Neural crest cell (in vitro differentiated cells): ENCODE measurements around the gene HS6ST1. TPM values are rescaled to one million over a fixed set of nuclear protein-coding genes. Genes with fewer than 3 reads are reported as not detected.

Source experiments
- DNase-seq: peaks from one replicate; pipeline ENCODE4 v3.0.0; 2021; ENCODE audit warnings: low read depth, mixed read lengths, low spot score
- H3K27ac Mint-ChIP-seq: one replicate; pipeline ENCODE4 v1.8.0; 2021; ENCODE audit warnings: mild to moderate bottlenecking, mixed read lengths; ENCODE audit not compliant: unreplicated experiment
- H3K27me3 Mint-ChIP-seq: 2 replicates; pipeline ENCODE4 v1.8.0; 2021; ENCODE audit warnings: low read depth, mild to moderate bottlenecking, mixed read lengths
- H3K36me3 Mint-ChIP-seq: 2 replicates; pipeline ENCODE4 v1.8.0; 2021; ENCODE audit warnings: low read depth, mild to moderate bottlenecking, mixed read lengths
- H3K4me1 Mint-ChIP-seq: 2 replicates; pipeline ENCODE4 v1.8.0; 2021; ENCODE audit warnings: mixed read lengths
- H3K4me3 Mint-ChIP-seq: one replicate; pipeline ENCODE4 v1.8.0; 2021; ENCODE audit warnings: mild to moderate bottlenecking, mixed read lengths
- H3K9me3 Mint-ChIP-seq: 2 replicates; pipeline ENCODE4 v1.8.0; 2021; ENCODE audit warnings: mixed read lengths
- total RNA-seq: library from RNA; stranded (reverse); gene quantifications from 2 replicates; pipeline ENCODE4 v1.2.1, GENCODE V29; 2021
- TF ChIP-seq, protein P1 (sequence below): fragments of 200-600 bp; sonication (generic); conservative IDR thresholded peaks from 2 replicates; pipeline ENCODE4 v1.5.0; 2021; ENCODE audit warnings: antibody characterized with exemption, mild to moderate bottlenecking

Gene HS6ST1
- total RNA-seq, 1 donor from 2014 or later, result 39.8 TPM

DNA sequence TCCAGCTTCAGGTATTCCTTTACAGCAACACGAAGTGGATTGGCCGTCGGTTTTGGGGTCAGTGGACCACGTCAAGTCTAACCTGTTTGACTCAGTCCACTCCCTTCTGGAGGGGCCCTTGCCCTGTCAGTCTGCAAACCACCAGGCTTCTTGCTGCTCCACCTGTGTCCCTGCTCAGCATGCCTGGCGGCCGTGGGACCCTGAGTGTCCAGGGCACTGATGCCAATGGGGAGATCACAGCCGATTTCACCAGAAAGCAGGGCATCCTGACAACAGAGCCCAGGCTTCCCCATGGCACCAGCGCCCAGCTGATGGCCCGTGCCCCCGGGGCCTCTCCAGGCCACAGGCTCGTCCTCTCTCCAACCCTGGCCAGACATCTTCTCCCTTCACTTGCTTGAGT is 41.2 kb upstream of the HS6ST1 start:
- Mint-ChIP-seq H3K36me3 (no peaks in the 10 kb centered on the region), H3K4me3 (no peak overlapping the region), H3K27me3 (peaks cover 27% of the 10 kb centered on the region), H3K9me3 (no peaks in the 10 kb centered on the region), H3K4me1 (peaks cover 22% of the 10 kb centered on the region), H3K27ac (no peak overlapping the region)
- TF ChIP-seq, protein P1, sequence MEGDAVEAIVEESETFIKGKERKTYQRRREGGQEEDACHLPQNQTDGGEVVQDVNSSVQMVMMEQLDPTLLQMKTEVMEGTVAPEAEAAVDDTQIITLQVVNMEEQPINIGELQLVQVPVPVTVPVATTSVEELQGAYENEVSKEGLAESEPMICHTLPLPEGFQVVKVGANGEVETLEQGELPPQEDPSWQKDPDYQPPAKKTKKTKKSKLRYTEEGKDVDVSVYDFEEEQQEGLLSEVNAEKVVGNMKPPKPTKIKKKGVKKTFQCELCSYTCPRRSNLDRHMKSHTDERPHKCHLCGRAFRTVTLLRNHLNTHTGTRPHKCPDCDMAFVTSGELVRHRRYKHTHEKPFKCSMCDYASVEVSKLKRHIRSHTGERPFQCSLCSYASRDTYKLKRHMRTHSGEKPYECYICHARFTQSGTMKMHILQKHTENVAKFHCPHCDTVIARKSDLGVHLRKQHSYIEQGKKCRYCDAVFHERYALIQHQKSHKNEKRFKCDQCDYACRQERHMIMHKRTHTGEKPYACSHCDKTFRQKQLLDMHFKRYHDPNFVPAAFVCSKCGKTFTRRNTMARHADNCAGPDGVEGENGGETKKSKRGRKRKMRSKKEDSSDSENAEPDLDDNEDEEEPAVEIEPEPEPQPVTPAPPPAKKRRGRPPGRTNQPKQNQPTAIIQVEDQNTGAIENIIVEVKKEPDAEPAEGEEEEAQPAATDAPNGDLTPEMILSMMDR, result no peak
- DNase-seq, result no peak

DNA sequence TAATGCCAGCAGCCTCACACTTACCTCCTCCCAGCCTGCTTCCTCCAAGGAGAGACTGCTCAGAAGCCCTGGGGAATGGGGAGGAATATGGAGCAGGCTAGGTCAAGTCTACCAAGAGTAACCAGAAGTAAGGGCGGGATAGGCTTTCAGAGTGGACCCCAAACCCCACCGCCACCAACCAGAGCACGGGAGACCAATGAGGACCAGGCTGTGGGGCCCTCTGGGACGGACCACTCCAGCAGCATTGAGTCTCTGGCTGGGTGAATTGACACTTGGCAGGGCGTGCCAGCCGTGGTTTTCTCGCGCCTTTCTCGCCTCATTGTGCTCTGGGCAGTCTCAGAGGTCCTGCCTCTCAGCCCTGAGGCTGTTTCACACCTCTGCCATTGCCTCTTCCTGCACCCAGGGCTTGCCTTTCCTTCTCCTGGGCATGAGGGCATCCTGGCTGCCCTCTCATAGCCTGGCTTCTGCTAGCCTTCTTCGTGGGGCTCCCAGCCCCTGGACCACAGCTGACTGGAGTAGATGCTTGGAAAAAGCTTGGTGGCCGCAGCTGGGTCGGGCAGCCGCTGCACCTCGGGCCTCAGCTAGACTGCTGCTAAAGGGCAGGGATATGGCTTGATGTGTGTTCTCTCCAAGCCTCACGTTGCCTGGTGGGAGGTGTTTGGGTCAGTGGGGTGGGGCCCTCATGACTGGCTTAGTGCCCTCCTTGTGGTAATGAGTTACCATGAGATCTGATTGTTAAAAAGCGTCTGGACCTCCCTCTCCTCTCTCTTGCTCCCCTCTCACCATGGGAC is 40.5 kb upstream of the HS6ST1 start:
- Mint-ChIP-seq H3K4me3 (no peak overlapping the region), H3K9me3 (no peaks in the 10 kb centered on the region), H3K36me3 (no peaks in the 10 kb centered on the region), H3K27me3 (peaks cover 25% of the 10 kb centered on the region), H3K4me1 (peaks cover 22% of the 10 kb centered on the region), H3K27ac (peak overlapping the region; percentile 43)
- DNase-seq, result no peak
- TF ChIP-seq, protein P1, result no peak

DNA sequence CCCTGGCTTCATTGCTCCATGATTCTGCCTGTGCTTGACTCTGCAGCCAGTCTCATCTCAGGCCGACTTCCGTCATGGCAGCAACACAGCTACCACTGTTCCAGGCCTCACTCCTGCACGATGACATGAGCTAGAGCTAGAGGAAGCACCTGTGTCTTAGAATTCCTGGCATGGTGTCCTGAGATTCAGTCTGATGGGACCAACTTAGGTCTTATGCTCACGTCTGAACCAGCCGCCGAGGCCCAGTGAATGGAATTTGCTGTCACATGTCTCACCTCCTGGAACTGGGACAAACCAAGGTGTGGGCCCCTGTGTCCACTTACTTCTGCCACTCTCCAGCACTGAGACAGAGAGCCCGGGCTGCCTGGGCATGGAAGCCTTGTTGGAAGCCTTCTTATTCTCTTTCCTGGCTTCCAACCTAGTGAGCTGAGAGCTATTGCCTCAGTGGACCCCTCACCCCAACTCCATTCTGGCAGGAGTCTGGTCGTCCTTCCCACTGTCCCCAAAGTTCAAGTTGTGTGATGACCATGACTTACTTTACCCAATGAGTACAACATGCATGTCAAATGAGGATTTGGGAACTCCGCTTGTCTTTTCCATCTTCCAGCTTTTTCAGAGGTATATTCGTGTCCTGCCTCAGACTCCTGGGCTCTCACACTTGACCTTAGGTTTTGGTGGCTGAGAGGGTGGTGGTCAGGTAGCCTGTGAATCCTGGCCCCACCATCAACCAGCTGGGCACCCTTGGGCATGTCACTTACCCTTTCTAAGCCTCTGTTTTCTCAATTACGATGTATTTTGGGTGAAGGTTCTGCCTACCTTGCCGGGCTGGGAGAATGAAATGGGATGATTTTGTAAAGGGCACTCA is 39.1 kb upstream of the HS6ST1 start:
- H3K27me3 Mint-ChIP-seq, result peaks cover 18% of the 10 kb centered on the region
- H3K4me3 Mint-ChIP-seq, result no peak overlapping the region
- H3K27ac Mint-ChIP-seq, result no peak overlapping the region
- no peaks in the 10 kb centered on the region for H3K9me3 Mint-ChIP-seq
- peaks cover 11% of the 10 kb centered on the region for H3K4me1 Mint-ChIP-seq
- TF ChIP-seq, protein P1, result no peak
- no peak for DNase-seq
- no peaks in the 10 kb centered on the region for H3K36me3 Mint-ChIP-seq

DNA sequence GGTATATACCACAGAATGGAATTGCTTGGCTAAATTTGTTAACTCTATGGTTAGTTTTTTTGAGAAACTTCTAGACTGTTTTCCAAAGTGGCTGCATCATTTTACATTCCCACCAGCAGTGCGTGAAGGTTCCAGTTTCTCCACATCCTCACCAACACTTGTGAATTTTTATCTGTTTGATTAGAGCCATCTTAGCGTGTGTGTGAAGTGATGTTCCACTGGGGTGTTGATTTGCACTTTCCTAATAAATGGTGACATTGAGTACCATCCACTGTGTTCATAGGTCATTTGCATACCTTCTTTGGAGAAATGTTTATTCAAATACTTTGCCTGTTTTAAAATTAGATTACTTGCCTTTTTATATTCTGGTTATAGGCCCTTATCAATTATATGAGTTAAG is 37.5 kb upstream of the HS6ST1 start:
- peaks cover 4% of the 10 kb centered on the region for H3K9me3 Mint-ChIP-seq

DNA sequence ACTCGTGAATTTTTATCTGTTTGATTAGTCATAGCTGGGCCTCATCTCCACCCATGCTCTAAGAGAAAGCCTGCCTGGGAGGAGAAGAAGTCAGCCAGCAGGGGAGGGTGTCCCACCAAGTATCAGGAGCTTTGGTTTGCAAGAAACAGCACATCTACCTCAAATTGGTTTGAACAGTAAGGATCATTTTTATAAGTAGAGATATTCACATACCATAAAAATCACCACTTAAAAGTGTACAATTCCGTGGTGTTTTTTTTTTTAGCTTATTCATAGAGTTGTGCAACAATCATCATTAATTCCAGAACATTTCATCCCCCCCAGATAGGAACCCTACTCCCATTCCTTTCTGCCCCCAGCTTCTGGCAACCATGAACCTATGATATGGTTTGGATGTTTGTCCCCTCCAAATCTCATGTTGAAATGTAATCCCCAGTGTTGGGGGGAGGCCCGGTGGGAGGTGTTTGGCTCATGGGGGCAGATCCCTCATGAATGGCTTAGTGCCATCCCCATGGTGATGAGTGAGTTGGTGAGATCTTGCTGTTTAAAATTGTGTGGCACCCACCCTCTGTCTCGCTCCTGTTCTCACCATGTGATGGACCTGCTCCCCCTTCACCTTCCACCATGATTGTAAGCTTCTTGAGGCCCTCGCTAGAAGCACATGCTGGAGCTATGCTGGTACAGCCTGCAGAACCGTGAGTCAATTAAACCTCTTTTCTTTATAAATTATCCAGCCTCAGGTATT is 36.2 kb upstream of the HS6ST1 start:
- H3K9me3 Mint-ChIP-seq, result peaks cover 14% of the 10 kb centered on the region
- no peak overlapping the region for H3K4me3 Mint-ChIP-seq
- no peaks in the 10 kb centered on the region for H3K4me1 Mint-ChIP-seq
- H3K27ac Mint-ChIP-seq, result no peak overlapping the region
- peaks cover 11% of the 10 kb centered on the region for H3K36me3 Mint-ChIP-seq
- peaks cover 3% of the 10 kb centered on the region for H3K27me3 Mint-ChIP-seq
- DNase-seq, result no peak
- TF ChIP-seq, protein P1, result no peak

More for the DNA sequence above, 37.5 kb upstream of the HS6ST1 start:
- no peak for DNase-seq
- TF ChIP-seq, protein P1, result no peak
- Mint-ChIP-seq H3K27ac (no peak overlapping the region), H3K4me3 (no peak overlapping the region), H3K36me3 (peaks cover 5% of the 10 kb centered on the region), H3K4me1 (no peaks in the 10 kb centered on the region), H3K27me3 (peaks cover 4% of the 10 kb centered on the region)
